ENCODE data around the gene MOSPD3. TPM values are rescaled to one million over a fixed set of nuclear protein-coding genes. Genes with fewer than 3 reads are reported as not detected.

The MOSPD3 gene
- total and polyA plus RNA-seq, 2 of the 8 experiments (the other 6 are each of a cell fraction or from before 2014, with no cell fraction given) = 20.7 to 21.4 TPM

GRCh38 chr7:100584683-100585510, 27.4 kb upstream of the MOSPD3 start (continued):
- TF ChIP-seq, protein P1, sequence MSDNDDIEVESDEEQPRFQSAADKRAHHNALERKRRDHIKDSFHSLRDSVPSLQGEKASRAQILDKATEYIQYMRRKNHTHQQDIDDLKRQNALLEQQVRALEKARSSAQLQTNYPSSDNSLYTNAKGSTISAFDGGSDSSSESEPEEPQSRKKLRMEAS (IDR thresholded peaks at IDR 0.05) = no peak
- TF ChIP-seq RBBP5 (IDR thresholded peaks at IDR 0.05; ENCODE audit: borderline replicate concordance, low read depth, low read length) = 0 out of 2 replicates have a peak, but pooled peaks have one; percentile 43
- no peak for TF ChIP-seq NRF1 (IDR thresholded peaks at IDR 0.05; ENCODE audit: low read depth, low read length)
- TF ChIP-seq KDM5A (IDR thresholded peaks at IDR 0.05; ENCODE audit: low read length) = no peak
